Kidney tubule cell (primary cell): ENCODE data around the gene FAM83C.
"Not testable (repeated sequence)": the region's sequence is repeated elsewhere in the genome, so short reads cannot be mapped to it uniquely, and the experiment has no call there.

ENCODE experiments used
- DNase-seq: peaks from one replicate; pipeline ENCODE4 v3.0.0-alpha.2; 2018; ENCODE audit warnings: low spot score

The FAM83C gene

GRCh38 chr20:35267092-35267491 is 25.1 kb downstream of the FAM83C start:
- no peak for DNase-seq

- peak; percentile 83 for DNase-seq
Measured at GRCh38 chr20:35264755-35265154, 27.5 kb downstream of the FAM83C start.

DNA sequence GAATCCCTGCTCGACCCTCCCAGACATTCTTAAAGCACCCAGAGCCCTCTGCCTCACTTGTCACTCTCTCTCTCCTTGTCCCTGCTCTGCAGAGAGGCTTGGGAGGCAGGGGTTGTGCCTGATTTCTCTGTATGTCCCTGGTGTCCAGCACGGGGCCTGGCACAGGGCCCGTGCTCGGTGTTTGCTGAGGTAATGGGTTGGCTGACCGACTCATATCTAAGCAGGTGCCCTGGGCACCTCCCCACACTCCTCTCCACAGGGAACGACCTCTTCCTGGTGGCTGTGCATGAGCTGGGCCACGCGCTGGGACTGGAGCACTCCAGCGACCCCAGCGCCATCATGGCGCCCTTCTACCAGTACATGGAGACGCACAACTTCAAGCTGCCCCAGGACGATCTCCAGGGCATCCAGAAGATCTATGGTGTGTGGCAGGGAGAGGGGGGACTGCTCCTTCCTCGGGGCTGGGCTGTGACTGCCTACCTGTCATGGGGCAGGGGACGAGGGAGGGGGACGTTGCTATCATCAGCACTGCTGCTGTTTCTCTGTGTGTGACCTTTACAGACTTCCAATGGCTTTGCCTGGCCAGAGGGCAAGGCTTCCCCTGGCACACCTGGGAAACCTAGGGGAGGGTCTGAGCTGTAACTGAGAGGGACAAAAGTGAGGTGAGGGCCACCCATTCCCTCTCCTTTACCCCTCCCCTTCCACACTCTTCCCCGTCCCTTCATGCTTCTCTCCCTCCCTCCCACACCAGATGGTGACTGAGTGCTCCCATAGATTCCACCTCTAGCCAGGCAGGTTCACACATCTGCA is 28.5 kb downstream of the FAM83C start:
- DNase-seq: peak; percentile 95

- peak; percentile 98 for DNase-seq
Measured at GRCh38 chr20:35262731-35263531, 29.3 kb downstream of the FAM83C start.

DNA sequence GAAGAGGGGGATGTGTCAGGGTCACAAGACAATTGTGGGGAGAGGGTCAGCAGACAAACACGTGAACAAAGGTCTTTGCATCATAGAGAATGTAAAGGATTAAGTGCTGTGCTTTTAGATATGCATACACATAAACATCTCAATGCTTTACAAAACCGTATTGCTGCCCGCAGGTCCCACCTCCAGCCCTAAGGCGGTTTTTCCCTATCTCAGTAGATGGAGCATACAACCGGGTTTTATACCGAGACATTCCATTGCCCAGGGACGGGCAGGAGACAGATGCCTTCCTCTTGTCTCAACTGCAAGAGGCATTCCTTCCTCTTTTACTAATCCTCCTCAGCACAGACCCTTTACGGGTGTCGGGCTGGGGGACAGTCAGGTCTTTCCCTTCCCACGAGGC is 29.9 kb downstream of the FAM83C start:
- not testable (repeated sequence) for DNase-seq

DNA sequence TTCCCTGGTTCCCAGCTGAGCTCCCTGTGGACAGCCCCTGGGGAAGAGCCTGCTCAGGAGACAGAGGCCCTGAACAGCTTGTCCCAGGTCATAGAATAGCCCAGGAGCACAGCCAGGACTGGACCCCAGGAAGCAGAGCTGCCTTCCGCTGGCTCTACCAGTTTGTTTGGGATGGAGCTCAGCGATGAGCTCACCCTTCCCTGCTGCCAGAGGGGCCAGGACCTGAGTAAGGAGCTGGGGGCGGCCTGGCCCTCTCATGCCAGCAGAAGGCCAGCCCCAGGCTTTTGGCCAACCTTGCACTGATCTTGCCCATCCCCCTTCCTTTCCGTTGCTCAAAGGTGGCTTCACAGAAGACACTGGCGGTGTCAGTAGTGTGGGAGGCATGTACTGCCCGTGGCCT is 31.8 kb downstream of the FAM83C start:
- DNase-seq: no peak

DNA sequence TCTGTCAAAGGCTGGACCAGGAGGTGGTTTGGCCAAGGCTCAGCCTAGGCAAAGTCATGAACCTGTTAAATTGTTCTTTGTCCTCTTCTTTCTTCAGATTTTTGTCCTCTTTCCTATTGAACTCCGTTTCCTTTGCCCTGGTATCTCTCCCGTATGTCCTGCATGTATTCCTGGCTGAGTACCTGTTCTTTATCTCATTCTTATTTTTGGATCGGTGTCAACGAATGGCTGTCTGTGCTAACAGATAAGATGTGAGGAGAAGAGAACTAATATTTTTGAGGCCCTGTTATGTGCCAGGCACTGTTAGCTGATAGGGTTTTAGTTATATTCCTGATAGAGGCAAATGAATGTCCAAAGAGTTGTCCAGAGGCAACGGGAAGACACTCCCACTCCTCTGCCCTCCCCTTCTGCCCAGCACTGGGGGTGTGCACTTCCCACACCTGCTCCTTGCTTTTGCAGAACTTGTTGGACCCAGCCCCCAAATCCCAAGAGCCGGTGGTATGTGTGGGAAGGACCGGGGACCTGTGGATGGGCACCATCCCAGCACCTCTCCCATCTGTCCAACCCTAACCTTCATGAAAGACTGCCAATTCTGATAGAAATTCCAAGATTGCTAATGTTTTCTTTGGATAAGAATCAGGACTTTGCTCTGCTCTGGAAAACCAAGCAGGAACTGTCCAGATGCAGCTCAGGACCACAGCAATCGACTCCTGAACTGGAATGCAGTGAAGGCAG is 34.9 kb downstream of the FAM83C start:
- peak; percentile 30 for DNase-seq

DNA sequence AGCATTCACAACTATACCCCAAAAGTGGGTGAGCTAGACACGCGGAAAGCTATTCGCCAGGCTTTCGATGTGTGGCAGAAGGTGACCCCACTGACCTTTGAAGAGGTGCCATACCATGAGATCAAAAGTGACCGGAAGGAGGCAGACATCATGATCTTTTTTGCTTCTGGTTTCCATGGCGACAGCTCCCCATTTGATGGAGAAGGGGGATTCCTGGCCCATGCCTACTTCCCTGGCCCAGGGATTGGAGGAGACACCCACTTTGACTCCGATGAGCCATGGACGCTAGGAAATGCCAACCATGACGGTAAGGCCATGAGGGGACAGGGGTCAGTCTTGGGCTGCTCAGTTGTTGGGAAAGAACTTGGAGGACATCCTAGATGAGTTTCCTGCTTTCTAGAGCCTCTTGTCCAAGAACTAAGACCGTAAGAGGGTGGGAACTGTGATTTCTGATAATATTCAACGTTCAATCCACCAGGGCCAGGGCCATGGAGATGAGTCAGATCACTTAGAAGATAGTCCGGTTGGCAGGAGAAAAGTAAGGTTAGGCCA is 37.7 kb downstream of the FAM83C start:
- DNase-seq: no peak

- no peak for DNase-seq
Measured at GRCh38 chr20:35253010-35253409, 39.2 kb downstream of the FAM83C start.

GRCh38 chr20:35252598-35252997 is 39.6 kb downstream of the FAM83C start:
- not testable (repeated sequence) for DNase-seq

DNA sequence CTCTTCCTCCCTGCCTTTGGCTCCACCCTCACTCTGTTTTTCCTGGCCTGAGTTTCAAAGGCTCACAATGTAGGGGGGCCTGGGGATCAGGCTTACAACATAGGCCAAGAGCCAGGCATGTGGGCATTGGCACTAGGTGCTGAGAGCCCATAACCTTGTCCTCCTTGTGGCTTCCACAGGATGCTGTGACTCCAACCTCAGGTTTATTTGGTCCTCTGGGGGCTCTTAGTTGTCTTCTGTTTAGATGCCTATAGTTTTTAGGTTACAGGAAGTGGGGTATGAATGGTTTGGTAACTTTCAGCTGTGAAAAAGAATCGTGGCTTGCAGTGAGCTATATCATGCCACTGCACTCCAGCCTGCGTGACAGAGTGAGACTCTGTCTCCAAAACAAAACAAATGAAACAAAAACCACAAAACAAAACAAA is 40.2 kb downstream of the FAM83C start:
- DNase-seq: no peak

DNA sequence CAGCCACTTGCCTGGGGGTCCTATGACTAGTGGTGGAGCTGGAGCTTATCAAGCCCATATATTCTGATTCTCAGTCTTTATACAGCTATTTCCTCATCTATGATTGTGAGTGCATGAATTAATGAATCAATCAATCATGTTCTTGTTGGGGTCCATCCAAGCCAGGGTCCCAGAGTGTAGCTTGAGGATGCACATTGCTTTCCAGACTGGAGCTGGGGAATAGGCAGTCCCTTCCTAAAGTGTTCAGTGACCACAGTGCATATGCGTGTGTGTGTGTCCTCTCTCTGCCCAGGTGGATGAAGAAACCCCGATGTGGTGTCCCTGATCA is 40.6 kb downstream of the FAM83C start:
- DNase-seq: no peak

GRCh38 chr20:35248641-35249475 is 43.4 kb downstream of the FAM83C start:
- DNase-seq: no peak

GRCh38 chr20:35246723-35247122 is 45.5 kb downstream of the FAM83C start:
- no peak for DNase-seq

- no peak for DNase-seq
Measured at GRCh38 chr20:35243986-35244385, 48.2 kb downstream of the FAM83C start.

GRCh38 chr20:35243317-35243716 is 48.9 kb downstream of the FAM83C start:
- no peak for DNase-seq

DNA sequence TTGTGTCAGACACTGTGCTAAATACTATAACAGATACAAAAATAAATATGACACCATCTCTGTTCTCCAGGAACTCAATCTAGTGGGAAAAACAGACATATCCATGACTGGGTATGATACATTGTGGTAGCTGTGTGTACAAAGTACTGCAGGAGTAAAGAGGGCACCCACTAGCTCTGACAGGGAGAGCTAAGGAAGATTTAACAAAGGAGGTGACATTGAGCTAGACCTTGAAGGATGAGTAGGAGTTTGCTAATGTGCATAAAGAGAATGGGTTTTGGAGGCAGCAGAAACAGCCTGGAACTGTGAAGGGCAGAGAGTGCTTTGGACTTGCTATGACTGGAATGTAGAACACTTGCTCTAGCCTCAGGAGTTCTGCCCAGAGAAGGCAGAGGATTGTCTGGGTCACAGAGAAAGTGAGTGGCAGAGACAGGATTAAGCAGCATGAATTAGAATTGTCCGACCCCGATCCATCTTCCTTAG is 51.4 kb downstream of the FAM83C start:
- peak; percentile 80 for DNase-seq

DNA sequence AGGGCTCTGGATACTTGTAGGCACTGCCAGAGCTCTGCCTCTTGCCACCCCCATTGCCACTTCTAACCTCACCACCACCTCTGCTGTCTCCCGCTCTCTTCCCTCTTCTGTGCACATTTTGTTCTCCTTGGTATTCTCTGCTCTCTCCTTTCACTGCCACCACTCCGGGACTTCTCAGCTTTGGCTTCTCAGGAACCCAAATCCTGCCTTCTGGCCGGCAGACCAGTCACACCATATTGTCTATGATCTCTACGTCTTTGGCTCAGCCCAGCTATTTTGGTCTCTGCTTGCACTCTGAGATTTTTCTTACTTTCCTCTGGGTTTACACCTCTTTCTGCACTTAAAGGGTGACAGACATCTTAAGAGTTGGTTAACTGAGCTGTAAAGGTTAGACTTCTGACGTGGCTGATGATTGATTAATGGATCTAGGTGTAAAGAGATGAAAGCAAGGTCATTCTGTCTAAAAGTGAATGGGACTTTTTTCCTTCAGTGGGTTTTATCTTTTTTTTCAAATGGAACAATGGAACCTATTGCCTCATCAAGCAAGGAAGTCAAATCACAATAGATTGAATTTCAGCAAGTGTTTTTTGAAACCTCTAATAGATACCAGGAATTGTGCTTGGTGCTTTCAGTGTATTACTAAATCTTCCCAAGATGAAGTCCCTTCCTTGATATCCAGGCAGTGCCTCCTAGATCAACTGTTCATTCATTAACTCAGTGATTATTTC is 52.0 kb downstream of the FAM83C start:
- DNase-seq: no peak

DNA sequence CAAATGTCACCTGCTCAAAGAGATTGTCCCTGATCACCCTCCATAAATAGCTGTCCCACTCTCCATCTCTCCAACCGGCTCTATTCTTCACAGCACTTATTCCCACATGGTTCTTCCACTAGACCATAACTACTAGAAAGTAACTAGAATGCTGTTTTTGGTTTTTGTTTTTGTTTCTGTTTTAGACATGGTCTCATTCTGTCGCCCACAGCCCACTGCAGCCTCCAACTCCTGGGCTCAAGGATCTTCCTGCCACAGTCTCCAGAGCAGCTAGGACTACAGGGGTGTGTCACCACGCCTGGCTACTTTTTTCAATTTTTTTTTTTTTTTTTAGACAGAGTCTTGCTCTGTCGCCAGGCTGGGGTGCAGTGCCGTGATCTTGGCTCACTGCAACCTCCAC is 53.5 kb downstream of the FAM83C start:
- no peak for DNase-seq

DNA sequence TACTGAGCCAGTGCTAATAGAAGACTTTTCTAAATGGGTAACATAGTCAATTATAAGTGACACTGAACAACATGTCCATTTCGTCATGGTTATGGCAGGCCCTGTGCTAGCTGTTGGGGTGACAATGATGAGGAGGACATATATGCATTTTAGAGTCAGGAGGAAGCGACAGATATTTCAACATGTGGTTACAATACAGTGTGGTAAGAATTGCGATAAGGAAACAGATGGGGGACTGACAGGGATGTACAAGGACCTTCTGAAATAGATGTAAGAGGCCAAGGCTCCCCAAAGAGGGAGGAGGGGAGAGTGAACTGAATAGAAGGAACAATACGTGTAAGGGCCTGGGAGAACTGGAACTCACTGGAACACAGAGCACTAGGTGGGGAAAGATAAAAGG is 54.1 kb downstream of the FAM83C start:
- DNase-seq: no peak

DNA sequence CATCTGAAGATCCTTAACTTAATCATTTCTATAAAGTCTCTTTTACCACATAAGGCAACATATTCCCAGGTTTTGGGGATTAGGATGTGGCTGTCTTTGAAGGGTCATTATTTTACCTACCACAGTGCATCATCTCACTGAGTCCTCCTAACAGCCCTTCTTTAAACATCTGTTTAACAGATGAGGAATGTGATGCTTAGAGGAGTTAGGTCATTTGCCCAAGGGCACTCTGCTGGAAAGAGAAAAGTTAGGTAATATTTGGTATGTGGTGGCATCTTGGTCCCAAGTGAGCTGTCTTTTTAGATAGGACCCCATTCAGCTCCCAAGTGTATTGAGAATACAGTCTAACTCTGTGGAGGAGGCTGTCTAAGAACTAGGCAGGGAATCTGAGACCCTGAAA is 54.7 kb downstream of the FAM83C start:
- DNase-seq: no peak
